Mesodermal cell (in vitro differentiated cells): Measurements from ENCODE around the gene FGD1. TPM values are rescaled to one million over a fixed set of nuclear protein-coding genes. Genes with fewer than 3 reads are reported as not detected.
A peak's percentile ranks its signal among the peaks of the same experiment; 100 is the strongest.
"Not testable (repeated sequence)": the region's sequence is repeated elsewhere in the genome, so short reads cannot be mapped to it uniquely, and the experiment has no call there.

Experiments
- H3K27ac ChIP-seq: 2 replicates; pipeline ENCODE4 v1.7.0; 2013; ENCODE audit warnings: mild to moderate bottlenecking, low read depth, low read length, moderate library complexity; ENCODE audit not compliant: severe bottlenecking
- H3K36me3 ChIP-seq: 2 replicates; pipeline ENCODE4 v1.7.1; 2013; ENCODE audit warnings: mild to moderate bottlenecking, low read length, moderate library complexity; ENCODE audit not compliant: control insufficient read depth, insufficient read depth
- H3K4me1 ChIP-seq: one replicate; pipeline ENCODE4 v1.7.1; 2013; ENCODE audit warnings: mild to moderate bottlenecking, low read length; ENCODE audit not compliant: insufficient read depth, control insufficient read depth, poor library complexity, severe bottlenecking
- H3K4me3 ChIP-seq: 2 replicates; pipeline ENCODE4 v1.7.0; 2013; ENCODE audit warnings: low read length, control low read depth, mild to moderate bottlenecking; ENCODE audit not compliant: insufficient read depth, poor library complexity, severe bottlenecking; ENCODE audit errors: extremely low read depth
- H3K9me3 ChIP-seq: 2 replicates; pipeline ENCODE4 v1.7.1; 2013; ENCODE audit warnings: mild to moderate bottlenecking, low read length, moderate library complexity; ENCODE audit not compliant: control insufficient read depth
- whole genome bisulfite sequencing, 2 experiments: methylation state at CpG; one replicate each; pipeline ENCODE4 v1.1.5; 2013; ENCODE audit warnings: missing lambda C conversion rate in 2 of 2; ENCODE audit not compliant: insufficient coverage in 2 of 2; 5-methylcytosine and 5-hydroxymethylcytosine counted together
- polyA plus RNA-seq, 2 experiments: library from polyadenylated mRNA; stranded (reverse); fragments of 50-300 nt; gene quantifications; one replicate each; pipeline ENCODE4 v1.2.3, GENCODE V29; 2013

The FGD1 gene
- 23.4 TPM for polyA plus RNA-seq (2013, experiment 1 of 2)
- 20.3 TPM for polyA plus RNA-seq (2013, experiment 2 of 2)

DNA sequence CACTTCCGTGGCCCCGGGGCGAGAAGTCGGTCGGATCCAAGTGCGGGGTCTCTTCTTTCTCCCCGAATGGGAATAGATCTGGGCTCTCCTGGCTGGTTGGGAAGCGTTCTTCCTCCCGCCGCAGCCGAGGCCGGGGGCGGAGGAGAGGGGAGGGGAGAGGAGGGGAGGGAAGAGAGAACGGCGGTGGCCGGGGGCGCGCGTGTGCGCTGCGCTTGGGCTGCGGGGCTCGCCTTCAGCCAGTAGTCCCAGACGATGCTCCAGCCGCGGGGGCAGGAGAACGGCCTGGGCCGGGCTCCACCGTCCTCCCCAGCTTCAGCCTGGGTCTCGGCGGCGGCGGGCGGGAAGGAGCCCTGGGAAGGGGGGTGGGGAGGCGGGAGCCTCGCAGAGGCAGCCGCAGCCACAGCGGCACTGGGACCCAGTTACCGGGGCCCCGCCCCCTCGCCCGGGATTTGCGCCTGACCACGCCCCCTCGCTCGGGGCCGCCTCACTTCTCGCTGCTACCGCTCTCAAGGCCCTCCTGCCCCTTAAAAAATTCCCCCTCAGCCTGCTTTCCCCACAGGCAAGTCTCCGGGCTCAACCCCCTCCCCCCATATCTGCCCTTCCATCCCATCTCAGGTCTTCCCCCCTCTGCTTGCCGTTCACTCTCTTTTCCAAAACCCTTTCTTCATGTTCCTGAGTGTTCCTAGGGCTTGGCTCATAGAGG is at the start of gene FGD1:
Gene FGD1, minus strand, starts transcription at position 421 of the 703 bp plus-strand sequence. CDS start 802 bp downstream, outside the sequence.
- peak within 1 kb of the TSS; percentile 59 for H3K4me3 ChIP-seq
- H3K4me1 ChIP-seq: peaks cover 22% of the 10 kb centered on the region
- 0% methylated on average over 2 to 9 of the region's 51 CpGs for WGBS, 2 experiments
- no peaks in the 10 kb centered on the region for H3K36me3 ChIP-seq
- no peaks in the 10 kb centered on the region for H3K9me3 ChIP-seq
- H3K27ac ChIP-seq: peak within 1 kb of the TSS; percentile 67

- not testable (repeated sequence) for H3K4me3 ChIP-seq, H3K4me1 ChIP-seq, H3K27ac ChIP-seq, H3K9me3 ChIP-seq
- WGBS, 2 experiments: no CpG with 5 or more reads among the region's 4 CpGs
- H3K36me3 ChIP-seq: peaks cover 71% of the 10 kb centered on the region
Observed at GRCh38 chrX:54542239-54542638, 46.2 kb upstream of the FGD1 start.

DNA sequence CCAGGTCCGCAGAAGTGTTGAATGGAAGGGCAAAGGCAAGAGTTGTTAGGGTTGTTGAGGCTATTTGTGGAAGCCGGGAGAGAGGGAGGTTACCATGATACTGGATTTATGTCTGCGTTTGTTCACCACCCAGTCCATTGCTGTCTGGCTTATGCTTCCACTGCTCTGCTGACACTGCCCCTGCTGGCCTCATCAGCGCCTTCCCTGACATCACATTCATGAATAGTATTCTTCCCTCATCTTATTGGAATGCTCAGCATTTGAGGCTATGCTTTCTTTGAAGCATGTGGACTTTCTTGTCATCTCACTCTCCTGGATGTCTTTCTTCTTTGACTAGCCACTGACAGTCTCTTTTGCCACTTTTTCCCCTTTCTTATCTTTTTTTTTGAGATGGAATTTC is 44.3 kb upstream of the FGD1 start:
- no peaks in the 10 kb centered on the region for H3K4me1 ChIP-seq
- H3K27ac ChIP-seq: peak overlapping the region; percentile 45
- H3K4me3 ChIP-seq: no peak overlapping the region
- 91 to 100% methylated on average over 1 to 2 of the region's 4 CpGs for WGBS, 2 experiments
- no peaks in the 10 kb centered on the region for H3K9me3 ChIP-seq
- H3K36me3 ChIP-seq: peaks cover 59% of the 10 kb centered on the region

GRCh38 chrX:54534271-54534670 is 38.2 kb upstream of the FGD1 start:
- peaks cover 36% of the 10 kb centered on the region for H3K36me3 ChIP-seq
- WGBS, 2 experiments: 81 to 93% methylated on average over 3 to 4 of the region's 4 CpGs
- H3K9me3 ChIP-seq: no peaks in the 10 kb centered on the region
- H3K4me1 ChIP-seq: peaks cover 10% of the 10 kb centered on the region
- no peak overlapping the region for H3K27ac ChIP-seq
- H3K4me3 ChIP-seq: no peak overlapping the region

- peaks cover 10% of the 10 kb centered on the region for H3K4me1 ChIP-seq
- H3K4me3 ChIP-seq: peak overlapping the region; percentile 61
- peaks cover 19% of the 10 kb centered on the region for H3K36me3 ChIP-seq
- H3K27ac ChIP-seq: peak overlapping the region; percentile 57
- H3K9me3 ChIP-seq: no peaks in the 10 kb centered on the region
- 0 to 1% methylated on average over 4 to 12 of the region's 22 CpGs for WGBS, 2 experiments
Observed at GRCh38 chrX:54530357-54530900, 34.4 kb upstream of the FGD1 start.

DNA sequence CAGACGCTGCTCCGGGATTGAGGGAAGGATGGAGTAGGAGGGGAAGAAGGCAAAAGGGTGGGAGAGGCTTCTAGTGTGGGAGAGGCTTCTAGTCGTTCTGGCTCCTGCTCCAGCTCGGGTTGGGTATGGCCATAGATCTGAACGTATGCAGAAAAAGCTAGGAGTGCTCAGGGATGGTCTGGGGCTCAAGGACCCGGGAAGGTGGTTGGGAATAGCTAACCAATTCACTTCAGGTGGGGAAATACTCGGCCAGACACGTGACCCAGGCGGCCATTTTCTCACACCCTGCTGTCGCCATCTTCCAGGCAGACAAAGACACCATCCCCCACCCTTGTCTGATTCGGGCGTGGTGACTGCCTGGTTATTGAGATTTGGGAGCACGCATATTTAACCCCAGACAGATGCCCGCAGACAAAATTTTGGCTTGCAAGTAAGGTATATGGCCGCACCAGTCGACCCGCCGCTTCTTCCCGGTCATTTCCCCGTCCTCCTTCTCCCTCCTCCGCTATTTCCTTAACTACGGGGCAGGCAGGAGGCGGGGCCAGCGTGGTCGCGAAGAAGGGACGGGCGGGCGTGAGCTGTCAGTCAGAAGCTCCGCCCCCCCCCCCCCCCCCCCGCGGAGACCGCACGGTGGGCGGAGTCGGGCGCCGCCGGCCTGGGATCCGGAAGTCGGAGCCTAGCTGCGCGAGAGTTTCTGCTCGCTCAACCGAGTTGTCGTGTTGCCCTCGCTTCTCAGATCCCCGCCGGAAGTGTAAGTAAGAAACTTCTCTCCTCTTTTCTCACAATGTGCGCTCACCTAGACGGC is 33.7 kb upstream of the FGD1 start, which contains the start of gene GNL3L:
Gene GNL3L, plus strand, starts transcription at position 668 of the 805 bp plus-strand sequence. CDS start 2,348 bp downstream, outside the sequence.
- 0% methylated on average over 1 of the region's 51 CpGs for WGBS, 2 experiments
- H3K36me3 ChIP-seq: peaks cover 15% of the 10 kb centered on the region
- H3K4me3 ChIP-seq: peak within 1 kb of the TSS; percentile 61
- peak within 1 kb of the TSS; percentile 90 for H3K27ac ChIP-seq
- H3K9me3 ChIP-seq: no peaks in the 10 kb centered on the region
- peaks cover 10% of the 10 kb centered on the region for H3K4me1 ChIP-seq

- Histone ChIP-seq H3K27ac (peak overlapping the region; percentile 90), H3K4me3 (peak overlapping the region; percentile 38), H3K9me3 (no peaks in the 10 kb centered on the region), H3K4me1 (peaks cover 10% of the 10 kb centered on the region), H3K36me3 (peaks cover 11% of the 10 kb centered on the region)
- no CpG with 5 or more reads among the region's 3 CpGs for WGBS, 2 experiments
Observed at GRCh38 chrX:54529151-54529550, 33.1 kb upstream of the FGD1 start.

- H3K36me3 ChIP-seq: no peaks in the 10 kb centered on the region
- no peaks in the 10 kb centered on the region for H3K9me3 ChIP-seq
- 33% methylated on average over 1 of the region's 4 CpGs; no CpG with 5 or more reads in 1 of the 2 experiments for WGBS, 2 experiments
- H3K4me3 ChIP-seq: no peak overlapping the region
- H3K4me1 ChIP-seq: peaks cover 4% of the 10 kb centered on the region
- H3K27ac ChIP-seq: peak overlapping the region; percentile 78
Observed at GRCh38 chrX:54509400-54509799, 13.4 kb upstream of the FGD1 start.

- Histone ChIP-seq H3K4me3 (no peak overlapping the region), H3K36me3 (no peaks in the 10 kb centered on the region), H3K27ac (no peak overlapping the region), H3K9me3 (no peaks in the 10 kb centered on the region), H3K4me1 (peaks cover 17% of the 10 kb centered on the region)
- WGBS, 2 experiments: 81 to 100% methylated on average over 1 to 5 of the region's 6 CpGs
Observed at GRCh38 chrX:54496936-54497335, 902 bp upstream of the FGD1 start.

GRCh38 chrX:54496517-54496852 is 451 bp upstream of the FGD1 start:
- H3K9me3 ChIP-seq: no peaks in the 10 kb centered on the region
- peaks cover 21% of the 10 kb centered on the region for H3K4me1 ChIP-seq
- peak overlapping the region; percentile 59 for H3K4me3 ChIP-seq
- H3K27ac ChIP-seq: peak overlapping the region; percentile 23
- H3K36me3 ChIP-seq: no peaks in the 10 kb centered on the region
- WGBS, 2 experiments: 65% methylated on average over 5 of the region's 5 CpGs; no CpG with 5 or more reads in 1 of the 2 experiments
